ENCODE results near the gene ANO7. TPM values are rescaled to one million over a fixed set of nuclear protein-coding genes. Genes with fewer than 3 reads are reported as not detected.

The ANO7 gene
- total and polyA plus RNA-seq, 2 of the 8 experiments (the other 6 are each of a cell fraction or from before 2014, with no cell fraction given) = 3.2 to 6.9 TPM

GRCh38 chr2:241204490-241204889 is 16.0 kb downstream of the ANO7 start:
- TF ChIP-seq USF2 (IDR thresholded peaks at IDR 0.05; ENCODE audit: low read length) (no peak), KDM5A (IDR thresholded peaks at IDR 0.05; ENCODE audit: low read length) (no peak), SRF (IDR thresholded peaks at IDR 0.05; ENCODE audit: low read depth, low read length) (no peak), SIN3A (conservative IDR thresholded peaks at IDR 0.05 in 1 of 2, IDR thresholded peaks at IDR 0.05 in 1 of 2; ENCODE audit: low read depth in 1 of 2, low read length in 2 of 2) (no peak), TBP (IDR thresholded peaks at IDR 0.05; ENCODE audit: low read depth, low read length) (no peak), KDM1A (IDR thresholded peaks at IDR 0.05; ENCODE audit: borderline replicate concordance, low read length) (no peak)
- Histone ChIP-seq H2BK5ac (ENCODE audit: low read depth, low read length) (no peak overlapping the region), H2BK15ac (ENCODE audit: low read length) (no peak overlapping the region), H3K4me3 (ENCODE audit: extremely low read depth in 1 of 4, insufficient read depth in 2 of 4, low read depth in 3 of 4, low read length in 4 of 4) (no peak overlapping the region), H3K23me2 (ENCODE audit: low read depth, low read length) (no peaks in the 10 kb centered on the region), H2BK120ac (replicated peaks; ENCODE audit: low read depth, low read length) (no peak overlapping the region), H3K14ac (ENCODE audit: insufficient read length) (no peak overlapping the region), H4K5ac (ENCODE audit: insufficient read length, low read depth, low read length) (no peak overlapping the region), H3K9me3 (ENCODE audit: insufficient read depth in 2 of 2, low read depth in 1 of 2, low read length in 1 of 2) (no peaks in the 10 kb centered on the region), H3K9ac (replicated peaks in 1 of 4; ENCODE audit: extremely low read depth in 1 of 4, low read depth in 3 of 4, low read length in 3 of 4) (no peak overlapping the region), H2BK20ac (ENCODE audit: low read length) (no peak overlapping the region), H3K79me1 (ENCODE audit: low read depth, low read length) (no peaks in the 10 kb centered on the region), H3K4me1 (replicated peaks in 1 of 4; ENCODE audit: control insufficient read depth in 3 of 4, insufficient read depth in 4 of 4, low read length in 3 of 4) (no peaks in the 10 kb centered on the region; a peak in 1 of 7 replicates), H2BK12ac (ENCODE audit: low read depth, low read length) (no peak overlapping the region), H2AK5ac (ENCODE audit: low read depth, low read length) (no peak overlapping the region), H2AFZ (ENCODE audit: low read length) (no peak overlapping the region), H3K36me3 (ENCODE audit: control insufficient read depth in 2 of 4, insufficient read depth in 4 of 4, low read length in 3 of 4) (no peaks in the 10 kb centered on the region), H3K27me3 (replicated peaks in 1 of 4; ENCODE audit: control insufficient read depth in 3 of 4, extremely low read depth in 1 of 4, insufficient read depth in 3 of 4, low read length in 3 of 4) (no peaks in the 10 kb centered on the region), H4K91ac (replicated peaks; ENCODE audit: insufficient read length, low read length) (no peak overlapping the region), H3K27ac (ENCODE audit: low read depth, low read length) (no peak overlapping the region), H3K4me2 (ENCODE audit: insufficient read depth in 1 of 2, low read depth in 2 of 2, low read length in 2 of 2) (no peak overlapping the region), H3K4ac (replicated peaks; ENCODE audit: insufficient read length, low read depth, low read length) (no peak overlapping the region), H4K8ac (ENCODE audit: extremely low read depth, insufficient read depth, low read length) (peak overlapping the region; percentile 35; the same call in 1 of the 2 replicates), H3K18ac (ENCODE audit: extremely low read depth, low read length) (no peak overlapping the region), H3K56ac (replicated peaks; ENCODE audit: insufficient read length, low read depth, low read length) (no peak overlapping the region), H4K20me1 (replicated peaks in 1 of 2; ENCODE audit: control insufficient read depth in 1 of 2, insufficient read depth in 2 of 2, low read length in 2 of 2) (peaks cover 0 to 1% of the 10 kb centered on the region in 2 experiments), H3K79me2 (ENCODE audit: control insufficient read depth in 1 of 2, insufficient read depth in 2 of 2, low read length in 2 of 2) (no peaks in the 10 kb centered on the region), H3K23ac (ENCODE audit: insufficient read length) (no peak overlapping the region)
- WGBS, 2 experiments (ENCODE audit: extremely low coverage in 1 of 2, insufficient coverage in 1 of 2, insufficient read length in 1 of 2, insufficient replicate concordance in 2 of 2, low coverage in 1 of 2, low lambda C conversion rate in 2 of 2, missing lambda C conversion rate in 1 of 2) = 92% methylated on average over 4 of the region's 4 CpGs; no CpG with 5 or more reads in 1 of the 2 experiments
- POLR2A ChIA-PET (ENCODE audit: partially characterized antibody) = no interaction called here
- no peak for DNase-seq (ENCODE audit: low read depth in 1 of 2, low spot score in 2 of 2)
- no peak for FAIRE-seq
- CTCF ChIA-PET (ENCODE audit: partially characterized antibody) = interaction anchor here (0.6 to 1.2 kb wide), 2 partner anchors 17 to 173 kb away, joined by 3 to 5 read pairs; no protein-coding TSS in a partner anchor
